Activated CD8-positive, alpha-beta memory T cell treated with anti-CD3 and anti-CD28 coated beads, Interleukin-2, amount 50 U/mL, for 1 hour (primary cell): ENCODE measurements around the gene GMDS.

Source experiments
- DNase-seq: peaks from one replicate; pipeline ENCODE4 v3.0.0-alpha.2; 2020; ENCODE audit errors: extremely low read depth

GMDS gene

GRCh38 chr6:1651362-1651761 lies 594.0 kb downstream of the GMDS start:
- DNase-seq = no peak

- DNase-seq = no peak
Measured at GRCh38 chr6:1645466-1646185, 599.8 kb downstream of the GMDS start.

- no peak for DNase-seq
Measured at GRCh38 chr6:1644516-1645060, 600.8 kb downstream of the GMDS start.

- DNase-seq = no peak
Measured at GRCh38 chr6:1643830-1644445, 601.5 kb downstream of the GMDS start.

- DNase-seq = no peak
Measured at GRCh38 chr6:1643111-1643510, 602.3 kb downstream of the GMDS start.

GRCh38 chr6:1641343-1641885 lies 604.0 kb downstream of the GMDS start:
- DNase-seq = no peak

- no peak for DNase-seq
Measured at GRCh38 chr6:1640476-1640875, 604.9 kb downstream of the GMDS start.

- DNase-seq = no peak
Measured at GRCh38 chr6:1639430-1639829, 606.0 kb downstream of the GMDS start.

- no peak for DNase-seq
Measured at GRCh38 chr6:1636971-1637871, 608.2 kb downstream of the GMDS start.

- no peak for DNase-seq
Measured at GRCh38 chr6:1636272-1636825, 609.1 kb downstream of the GMDS start.

GRCh38 chr6:1635305-1636010 lies 609.9 kb downstream of the GMDS start:
- no peak for DNase-seq

GRCh38 chr6:1634081-1634480 lies 611.3 kb downstream of the GMDS start:
- DNase-seq = no peak

- no peak for DNase-seq
Measured at GRCh38 chr6:1633366-1634021, 611.9 kb downstream of the GMDS start.

GRCh38 chr6:1631251-1631650 lies 614.2 kb downstream of the GMDS start:
- no peak for DNase-seq

GRCh38 chr6:1630771-1631217 lies 614.6 kb downstream of the GMDS start:
- DNase-seq = no peak

GRCh38 chr6:1630212-1630770 lies 615.1 kb downstream of the GMDS start:
- no peak for DNase-seq

- DNase-seq = no peak
Measured at GRCh38 chr6:1629316-1629715, 616.1 kb downstream of the GMDS start.

- DNase-seq = no peak
Measured at GRCh38 chr6:1627827-1628560, 617.4 kb downstream of the GMDS start.

GRCh38 chr6:1626481-1626880 lies 618.9 kb downstream of the GMDS start:
- no peak for DNase-seq
